HCT116 (cell line): ENCODE results near the gene ATG101. TPM values are rescaled to one million over a fixed set of nuclear protein-coding genes. Genes with fewer than 3 reads are reported as not detected.
A peak's percentile ranks its signal among the peaks of the same experiment; 100 is the strongest.

Experiments used
- ATAC-seq: fragments of 200-7000 bp; cut with Tn5 transposase; 2 replicates; pipeline ENCODE4 v1.9.1; 2020; ENCODE audit warnings: mild to moderate bottlenecking, moderate library complexity
- BruUV-seq: library from RNA; stranded (reverse); fragments of 400-500 nt; replicated peaks from 2 replicates; lab custom pipeline; 2021; lab: Mats Ljungman, UMichigan
- CTCF ChIA-PET: fragments of 300-600 bp; sonication (Branson Sonifier 250); formaldehyde crosslinking; loops from one replicate; lab custom pipeline; 2021; ENCODE audit warnings: antibody characterized with exemption; lab: Charles Lee
- POLR2A ChIA-PET: fragments of 300-600, 350-600 bp; sonication (Branson Sonifier 250); formaldehyde crosslinking; loops from one replicate; lab custom pipeline; 2021; ENCODE audit warnings: antibody characterized with exemption; lab: Charles Lee
- RAD21 ChIA-PET, 2 experiments: fragments of 300-600 bp; sonication (Branson Sonifier 250); formaldehyde crosslinking; loops; one replicate each; lab custom pipeline; 2023; ENCODE audit warnings: low total read pairs in 2 of 2; ENCODE audit not compliant: uncharacterized antibody in 2 of 2, unreplicated experiment in 2 of 2, low non-redundant PET in 1 of 2; lab: Charles Lee
- DNase-seq: peaks from one replicate; pipeline ENCODE4 v3.0.0-alpha.2; 2010; ENCODE audit warnings: low read depth, low spot score
- H2AFZ ChIP-seq: fragments of 200-600 bp; shearing (Covaris generic), sonication (generic); 2 replicates; pipeline ENCODE4 v1.6.1; 2017; ENCODE audit warnings: low read depth, mixed run types, mixed read lengths, antibody characterized with exemption, low read length; ENCODE audit not compliant: poor library complexity, severe bottlenecking
- H3K27ac ChIP-seq: 2 replicates; pipeline ENCODE4 v1.5.1; 2012; ENCODE audit warnings: low read depth, low read length
- H3K27me3 ChIP-seq: fragments of 200-600 bp; sonication (generic); 2 replicates; pipeline ENCODE4 v1.6.1; 2016; ENCODE audit warnings: mixed run types, low read length, mixed read lengths; ENCODE audit not compliant: insufficient read depth
- H3K36me3 ChIP-seq, 2 experiments: fragments of 200-500 bp in 1 of 2; fragments of 200-600 bp in 1 of 2; sonication (Bioruptor generic) in 1 of 2; sonication (generic) in 1 of 2; 2 replicates each; pipeline versions ENCODE4 v1.5.1 to v1.6.1; 2014 to 2016; ENCODE audit warnings: low read length in 2 of 2, inconsistent platforms in 1 of 2, mixed read lengths in 1 of 2, mixed run types in 1 of 2; ENCODE audit not compliant: insufficient read depth in 2 of 2, control insufficient read depth in 1 of 2
- H3K4me1 ChIP-seq, 2 experiments: fragments of 200-600 bp in 1 of 2; sonication (generic) in 1 of 2; 2 replicates each; pipeline versions ENCODE4 v1.5.1 to v1.6.1; 2012 to 2017; ENCODE audit warnings: low read length in 2 of 2, inconsistent platforms in 1 of 2, mild to moderate bottlenecking in 1 of 2, mixed read lengths in 1 of 2, mixed run types in 1 of 2, moderate library complexity in 1 of 2; ENCODE audit not compliant: insufficient read depth in 2 of 2, control insufficient read depth in 1 of 2
- H3K4me2 ChIP-seq: fragments of 200-600 bp; sonication (generic); 2 replicates; pipeline ENCODE4 v1.6.1; 2017; ENCODE audit warnings: mixed run types, low read length, mixed read lengths
- H3K4me3 ChIP-seq, 2 experiments: fragments of 200-600 bp in 1 of 2; sonication (generic) in 1 of 2; replicated peaks in 1 of 2; 2 replicates each; pipeline ENCODE4 v1.5.1; 2011 to 2016; ENCODE audit warnings: low read length in 2 of 2, control low read depth in 1 of 2, low read depth in 1 of 2, mild to moderate bottlenecking in 1 of 2, mixed read lengths in 1 of 2, mixed run types in 1 of 2
- H3K79me2 ChIP-seq: fragments of 200-600 bp; sonication (generic); 2 replicates; pipeline ENCODE4 v1.6.1; 2017; ENCODE audit warnings: mild to moderate bottlenecking, mixed run types, low read length, moderate library complexity, mixed read lengths; ENCODE audit not compliant: insufficient read depth
- H3K9ac ChIP-seq: fragments of 200-600 bp; sonication (generic); 2 replicates; pipeline ENCODE4 v1.6.1; 2016; ENCODE audit warnings: low read length, mixed read lengths
- H3K9me2 ChIP-seq: fragments of 200-600 bp; sonication (generic), shearing (Covaris generic); 2 replicates; pipeline ENCODE4 v1.6.1; 2017; ENCODE audit warnings: mixed run types, mild to moderate bottlenecking, moderate library complexity; ENCODE audit not compliant: insufficient read depth
- H3K9me3 ChIP-seq, 2 experiments: fragments of 200-500 bp in 1 of 2; fragments of 200-600 bp in 1 of 2; sonication (Bioruptor generic) in 1 of 2; sonication (generic) in 1 of 2; 2 replicates each; pipeline ENCODE4 v1.6.1; 2014 to 2017; ENCODE audit warnings: low read length in 2 of 2, mixed read lengths in 2 of 2, inconsistent platforms in 1 of 2, low read depth in 1 of 2, mild to moderate bottlenecking in 1 of 2, mixed run types in 1 of 2, moderate library complexity in 1 of 2; ENCODE audit not compliant: control insufficient read depth in 1 of 2, insufficient read depth in 1 of 2
- H4K20me1 ChIP-seq: fragments of 200-600 bp; sonication (generic), shearing (Covaris generic); 2 replicates; pipeline ENCODE4 v1.6.1; 2017; ENCODE audit warnings: mixed run types, mild to moderate bottlenecking, moderate library complexity; ENCODE audit not compliant: insufficient read depth
- RAD21 ChIP-seq: IDR thresholded peaks from 2 replicates; pipeline ENCODE4 v1.6.1; 2012; ENCODE audit warnings: low read depth, mild to moderate bottlenecking
- ZNF274 ChIP-seq: fragments of 200-500 bp; sonication (Bioruptor generic); IDR thresholded peaks from 2 replicates; pipeline ENCODE4 v1.6.1; 2014; ENCODE audit warnings: mild to moderate bottlenecking, low read depth, low read length, inconsistent platforms
- intact Hi-C: fragments of 100-400 bp; cut with micrococcal nuclease; formaldehyde crosslinking; loops from 2 replicates; pipeline ENCODE4 v1.10.0; 2022
- total RNA-seq: library from RNA; stranded (reverse); gene quantifications from one replicate; pipeline ENCODE4 v1.2.1, GENCODE V29; 2021; ENCODE audit not compliant: unreplicated experiment
- TF ChIP-seq, protein P1 (sequence below): IDR thresholded peaks from 2 replicates; pipeline ENCODE4 v1.6.1; 2012; ENCODE audit warnings: low read depth
- TF ChIP-seq, protein P2 (sequence below), 3 experiments: fragments of 200-600 bp in 1 of 3; sonication (generic) in 1 of 3; IDR thresholded peaks in 2 of 3; conservative IDR thresholded peaks in 1 of 3; 2 replicates each; pipeline ENCODE4 v1.5.1; 2012 to 2017; ENCODE audit warnings: low read depth in 2 of 3, low read length in 2 of 3, antibody characterized with exemption in 1 of 3, borderline replicate concordance in 1 of 3, control low read depth in 1 of 3, mild to moderate bottlenecking in 1 of 3, mixed read lengths in 1 of 3, mixed run types in 1 of 3, moderate library complexity in 1 of 3; ENCODE audit not compliant: insufficient read depth in 1 of 3

ATG101 gene
- total RNA-seq, 1 experiment from 2014 or later = 49.2 TPM

DNA sequence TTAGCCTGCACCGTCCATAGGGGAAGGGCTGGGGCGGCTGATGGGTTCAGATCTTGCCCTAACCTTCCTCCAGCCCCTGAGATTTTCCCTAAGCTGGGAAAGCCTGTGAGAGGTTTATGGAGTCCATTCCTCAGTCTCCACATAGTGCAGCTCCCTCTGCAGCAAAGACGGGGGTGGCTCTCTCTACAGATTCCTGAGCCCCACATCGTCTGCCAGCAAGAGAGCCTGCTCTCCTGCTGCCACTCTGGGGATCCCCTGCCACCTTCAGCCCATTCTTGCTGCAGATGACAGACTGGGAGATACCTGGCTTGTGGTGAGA is 12.8 kb downstream of the ATG101 start (continued):
- TF ChIP-seq, protein P1, sequence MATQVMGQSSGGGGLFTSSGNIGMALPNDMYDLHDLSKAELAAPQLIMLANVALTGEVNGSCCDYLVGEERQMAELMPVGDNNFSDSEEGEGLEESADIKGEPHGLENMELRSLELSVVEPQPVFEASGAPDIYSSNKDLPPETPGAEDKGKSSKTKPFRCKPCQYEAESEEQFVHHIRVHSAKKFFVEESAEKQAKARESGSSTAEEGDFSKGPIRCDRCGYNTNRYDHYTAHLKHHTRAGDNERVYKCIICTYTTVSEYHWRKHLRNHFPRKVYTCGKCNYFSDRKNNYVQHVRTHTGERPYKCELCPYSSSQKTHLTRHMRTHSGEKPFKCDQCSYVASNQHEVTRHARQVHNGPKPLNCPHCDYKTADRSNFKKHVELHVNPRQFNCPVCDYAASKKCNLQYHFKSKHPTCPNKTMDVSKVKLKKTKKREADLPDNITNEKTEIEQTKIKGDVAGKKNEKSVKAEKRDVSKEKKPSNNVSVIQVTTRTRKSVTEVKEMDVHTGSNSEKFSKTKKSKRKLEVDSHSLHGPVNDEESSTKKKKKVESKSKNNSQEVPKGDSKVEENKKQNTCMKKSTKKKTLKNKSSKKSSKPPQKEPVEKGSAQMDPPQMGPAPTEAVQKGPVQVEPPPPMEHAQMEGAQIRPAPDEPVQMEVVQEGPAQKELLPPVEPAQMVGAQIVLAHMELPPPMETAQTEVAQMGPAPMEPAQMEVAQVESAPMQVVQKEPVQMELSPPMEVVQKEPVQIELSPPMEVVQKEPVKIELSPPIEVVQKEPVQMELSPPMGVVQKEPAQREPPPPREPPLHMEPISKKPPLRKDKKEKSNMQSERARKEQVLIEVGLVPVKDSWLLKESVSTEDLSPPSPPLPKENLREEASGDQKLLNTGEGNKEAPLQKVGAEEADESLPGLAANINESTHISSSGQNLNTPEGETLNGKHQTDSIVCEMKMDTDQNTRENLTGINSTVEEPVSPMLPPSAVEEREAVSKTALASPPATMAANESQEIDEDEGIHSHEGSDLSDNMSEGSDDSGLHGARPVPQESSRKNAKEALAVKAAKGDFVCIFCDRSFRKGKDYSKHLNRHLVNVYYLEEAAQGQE = no peak

DNA sequence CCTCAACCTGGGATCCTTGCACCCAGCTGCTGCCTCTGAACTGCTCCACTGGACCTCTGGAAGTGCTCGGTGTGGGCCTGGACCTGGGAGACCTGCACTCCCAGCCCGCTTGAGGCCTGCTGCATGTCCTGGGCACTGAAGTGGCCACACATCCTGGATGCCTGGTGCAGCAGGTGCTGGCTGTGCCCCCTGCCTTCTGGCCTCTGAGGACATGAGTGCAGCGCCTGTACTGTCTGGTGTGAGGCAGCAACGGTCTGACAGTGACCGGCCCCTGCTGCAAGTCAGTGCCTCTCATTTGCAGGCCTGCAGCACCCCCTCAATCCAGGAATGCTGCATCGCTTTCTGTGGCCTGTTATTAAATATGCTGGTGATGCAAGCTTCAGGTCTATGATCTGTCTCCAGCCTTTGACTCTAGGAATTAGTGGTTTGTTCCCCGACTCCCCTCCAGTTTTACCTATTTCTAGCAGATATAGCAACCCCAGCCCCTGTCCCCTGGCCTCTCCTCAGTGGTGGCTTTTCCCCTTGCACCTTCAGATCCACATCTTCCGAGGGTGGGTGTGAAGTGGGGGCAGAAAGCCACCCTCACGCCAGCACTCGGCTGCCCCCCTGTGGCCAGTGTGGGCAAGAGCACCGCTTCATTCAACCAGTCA is 13.3 kb downstream of the ATG101 start:
- Histone ChIP-seq H3K4me1 (peaks cover 0 to 5% of the 10 kb centered on the region in 2 experiments; a peak in 1 of 4 replicates), H3K27ac (no peak overlapping the region), H3K79me2 (no peaks in the 10 kb centered on the region), H3K4me2 (no peak overlapping the region), H3K9ac (no peak overlapping the region), H3K36me3 (peaks cover 0 to 1% of the 10 kb centered on the region in 2 experiments; a peak in 3 of 4 replicates), H4K20me1 (no peaks in the 10 kb centered on the region), H3K27me3 (no peaks in the 10 kb centered on the region; the same call in 1 of the 2 replicates), H3K9me2 (no peaks in the 10 kb centered on the region), H2AFZ (no peak overlapping the region), H3K9me3 (no peaks in the 10 kb centered on the region), H3K4me3 (no peak overlapping the region)
- intact Hi-C loops = loop anchor here (1.0 kb wide), 1 partner anchor 58 kb away; no protein-coding TSS in a partner anchor
- DNase-seq (no peak), ATAC-seq (peak; percentile 89)
- CTCF ChIA-PET = interaction anchor here (0.7 to 8.9 kb wide), 5 partner anchors 8 to 78 kb away, joined by 4 to 123 read pairs (median 4); partner anchors contain the start of gene ATG101
- TF ChIP-seq RAD21 (peak; percentile 93), ZNF274 (no peak)
- TF ChIP-seq, protein P2, sequence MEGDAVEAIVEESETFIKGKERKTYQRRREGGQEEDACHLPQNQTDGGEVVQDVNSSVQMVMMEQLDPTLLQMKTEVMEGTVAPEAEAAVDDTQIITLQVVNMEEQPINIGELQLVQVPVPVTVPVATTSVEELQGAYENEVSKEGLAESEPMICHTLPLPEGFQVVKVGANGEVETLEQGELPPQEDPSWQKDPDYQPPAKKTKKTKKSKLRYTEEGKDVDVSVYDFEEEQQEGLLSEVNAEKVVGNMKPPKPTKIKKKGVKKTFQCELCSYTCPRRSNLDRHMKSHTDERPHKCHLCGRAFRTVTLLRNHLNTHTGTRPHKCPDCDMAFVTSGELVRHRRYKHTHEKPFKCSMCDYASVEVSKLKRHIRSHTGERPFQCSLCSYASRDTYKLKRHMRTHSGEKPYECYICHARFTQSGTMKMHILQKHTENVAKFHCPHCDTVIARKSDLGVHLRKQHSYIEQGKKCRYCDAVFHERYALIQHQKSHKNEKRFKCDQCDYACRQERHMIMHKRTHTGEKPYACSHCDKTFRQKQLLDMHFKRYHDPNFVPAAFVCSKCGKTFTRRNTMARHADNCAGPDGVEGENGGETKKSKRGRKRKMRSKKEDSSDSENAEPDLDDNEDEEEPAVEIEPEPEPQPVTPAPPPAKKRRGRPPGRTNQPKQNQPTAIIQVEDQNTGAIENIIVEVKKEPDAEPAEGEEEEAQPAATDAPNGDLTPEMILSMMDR (IDR thresholded peaks at IDR 0.05 in 2 of 3, conservative IDR thresholded peaks at IDR 0.05 in 1 of 3; ENCODE audit: borderline replicate concordance in 1 of 3, insufficient read depth in 1 of 3, low read depth in 2 of 3, low read length in 2 of 3) = peak; percentile 96 to 100 (median 98)
- no TSS peak for BruUV-seq
- RAD21 ChIA-PET = interaction anchor here (1.7 to 1.9 kb wide), 2 partner anchors 58 kb away, joined by 9 to 12 read pairs; no protein-coding TSS in a partner anchor
- POLR2A ChIA-PET = interaction anchor here (1.0 kb wide), 1 partner anchor 57 kb away, joined by 6 read pairs; no protein-coding TSS in a partner anchor
